ENCODE results near the gene RGS21. TPM values are rescaled to one million over a fixed set of nuclear protein-coding genes. Genes with fewer than 3 reads are reported as not detected.

Gene RGS21
- polyA plus RNA-seq, 1 of the 3 experiments (the other 2 are of a cell fraction) = not detected

- no peaks in the 10 kb centered on the region for H3K79me2 ChIP-seq (ENCODE audit: insufficient read depth)
- DNase-seq = no peak
- H3K4me2 ChIP-seq = no peak overlapping the region
- WGBS (ENCODE audit: low lambda C conversion rate) = 9% methylated on average over 1 of the region's 1 CpG
- H3K9ac ChIP-seq = no peak overlapping the region
- H3K27ac ChIP-seq (ENCODE audit: low read depth in 2 of 2, low read length in 1 of 2) = no peak overlapping the region
- no peaks in the 10 kb centered on the region for H3F3A ChIP-seq (replicated peaks; ENCODE audit: insufficient read depth)
- CTCF ChIA-PET = no interaction called here
- no peaks in the 10 kb centered on the region for H3K27me3 ChIP-seq (ENCODE audit: insufficient read depth)
- H4K20me1 ChIP-seq (ENCODE audit: insufficient read depth) = no peaks in the 10 kb centered on the region
- no peaks in the 10 kb centered on the region for H3K9me3 ChIP-seq
- no peak overlapping the region for H3K4me3 ChIP-seq (ENCODE audit: low read depth in 2 of 2, low read length in 1 of 2)
- H3K36me3 ChIP-seq (replicated peaks in 1 of 2; ENCODE audit: control insufficient read depth in 1 of 2, insufficient read depth in 2 of 2, low read length in 1 of 2) = no peaks in the 10 kb centered on the region
- no peak for TF ChIP-seq IRF3 (IDR thresholded peaks at IDR 0.05; ENCODE audit: low read depth, low read length)
- TF ChIP-seq ZBTB33 (IDR thresholded peaks at IDR 0.05; ENCODE audit: borderline replicate concordance, low read depth) = no peak
- no peak for TF ChIP-seq GATA2 (CRISPR knock-in tag; IDR thresholded peaks at IDR 0.05)
- no peak for TF ChIP-seq MXI1 (IDR thresholded peaks at IDR 0.05; ENCODE audit: low read depth, low read length)
- no peaks in the 10 kb centered on the region for H3K9me2 ChIP-seq
- POLR2A ChIA-PET = no interaction called here
- no peak overlapping the region for H2AFZ ChIP-seq (ENCODE audit: low read depth)
- H3K4me1 ChIP-seq (ENCODE audit: control insufficient read depth in 1 of 2, insufficient read depth in 2 of 2, low read depth in 1 of 2, low read length in 1 of 2) = no peaks in the 10 kb centered on the region
Measured at GRCh38 chr1:192270398-192270797, 46.4 kb upstream of the RGS21 start.

- H3K79me2 ChIP-seq (ENCODE audit: insufficient read depth) = no peaks in the 10 kb centered on the region
- no peak overlapping the region for H3K4me3 ChIP-seq (ENCODE audit: low read depth in 2 of 2, low read length in 1 of 2)
- H3K36me3 ChIP-seq (replicated peaks in 1 of 2; ENCODE audit: control insufficient read depth in 1 of 2, insufficient read depth in 2 of 2, low read length in 1 of 2) = no peaks in the 10 kb centered on the region
- no peak overlapping the region for H3K9ac ChIP-seq
- CTCF ChIA-PET = interaction anchor here (0.6 kb wide), 1 partner anchor 22 kb away, joined by 3 read pairs; no protein-coding TSS in a partner anchor
- no peaks in the 10 kb centered on the region for H3K9me2 ChIP-seq
- H3F3A ChIP-seq (replicated peaks; ENCODE audit: insufficient read depth) = no peaks in the 10 kb centered on the region
- DNase-seq = no peak
- POLR2A ChIA-PET = no interaction called here
- no peak overlapping the region for H2AFZ ChIP-seq (ENCODE audit: low read depth)
- WGBS (ENCODE audit: low lambda C conversion rate) = 10% methylated on average over 3 of the region's 3 CpGs
- H4K20me1 ChIP-seq (ENCODE audit: insufficient read depth) = no peaks in the 10 kb centered on the region
- TF ChIP-seq GABPA (IDR thresholded peaks at IDR 0.05; ENCODE audit: low read depth) = no peak
- TF ChIP-seq FOSL2 (IDR thresholded peaks at IDR 0.05; ENCODE audit: borderline replicate concordance, low read depth) = no peak
- no peak for TF ChIP-seq PBX3 (IDR thresholded peaks at IDR 0.05)
- TF ChIP-seq YY1 (IDR thresholded peaks at IDR 0.05; ENCODE audit: low read depth) = no peak
- TF ChIP-seq SIN3A (IDR thresholded peaks at IDR 0.05; ENCODE audit: borderline replicate concordance, low read depth, low read length) = no peak
- TF ChIP-seq ZBTB33 (IDR thresholded peaks at IDR 0.05; ENCODE audit: borderline replicate concordance, low read depth) = no peak
- TF ChIP-seq MXI1 (IDR thresholded peaks at IDR 0.05; ENCODE audit: low read depth, low read length) = no peak
- TF ChIP-seq RAD21 (IDR thresholded peaks at IDR 0.05; ENCODE audit: low read length) = no peak
- no peak for TF ChIP-seq MEF2A (IDR thresholded peaks at IDR 0.05; ENCODE audit: borderline replicate concordance, low read depth)
- no peak for TF ChIP-seq FOXM1 (IDR thresholded peaks at IDR 0.05; ENCODE audit: low read depth)
- TF ChIP-seq TCF12 (IDR thresholded peaks at IDR 0.05) = no peak
- H3K4me1 ChIP-seq (ENCODE audit: control insufficient read depth in 1 of 2, insufficient read depth in 2 of 2, low read depth in 1 of 2, low read length in 1 of 2) = no peaks in the 10 kb centered on the region
- H3K27me3 ChIP-seq (ENCODE audit: insufficient read depth) = no peaks in the 10 kb centered on the region
- no peak overlapping the region for H3K4me2 ChIP-seq
- H3K27ac ChIP-seq (ENCODE audit: low read depth in 2 of 2, low read length in 1 of 2) = no peak overlapping the region
- H3K9me3 ChIP-seq = no peaks in the 10 kb centered on the region
Measured at GRCh38 chr1:192272732-192273131, 44.1 kb upstream of the RGS21 start.

All from SK-N-SH (cell line).